Measurements from ENCODE around the gene ITPR3.

GRCh38 chr6:33661106-33661838, 40.1 kb downstream of the ITPR3 start:
- TF ChIP-seq EZH2 (IDR thresholded peaks at IDR 0.05) (no peak), CTCF (IDR thresholded peaks at IDR 0.05 in 2 of 3, conservative IDR thresholded peaks at IDR 0.05 in 1 of 3; ENCODE audit: borderline replicate concordance in 1 of 3, insufficient read depth in 1 of 3, low read depth in 2 of 3, low read length in 2 of 3) (no peak), SP1 (IDR thresholded peaks at IDR 0.05; ENCODE audit: low read depth) (no peak), POLR2AphosphoS5 (IDR thresholded peaks at IDR 0.05; ENCODE audit: low read depth, low read length) (no peak), POLR2A (IDR thresholded peaks at IDR 0.05; ENCODE audit: borderline replicate concordance, extremely low read depth, insufficient read depth, insufficient read length) (no peak), ATF3 (IDR thresholded peaks at IDR 0.05) (no peak), REST (IDR thresholded peaks at IDR 0.05; ENCODE audit: low read depth) (no peak), YY1 (IDR thresholded peaks at IDR 0.05; ENCODE audit: extremely low read depth, insufficient replicate concordance, low read depth, low read length) (no peak), ZFX (IDR thresholded peaks at IDR 0.05) (no peak), EGR1 (IDR thresholded peaks at IDR 0.05; ENCODE audit: low read depth) (no peak)
